Thymus (tissue), 11 donors: ENCODE results near the gene PLCH1. TPM values are rescaled to one million over a fixed set of nuclear protein-coding genes. Genes with fewer than 3 reads are reported as not detected.

Experiments
- DNase-seq, 9 donors: peaks; one replicate each; pipeline ENCODE4 v3.0.0-alpha.2; 2013; ENCODE audit warnings: low spot score in 9 of 9, low read depth in 6 of 9, missing footprints in 1 of 9
- H3K27ac ChIP-seq, 2 donors: one replicate each; pipeline ENCODE4 v1.5.1; 2013; ENCODE audit warnings: control low read depth in 1 of 2, low read depth in 1 of 2, low read length in 1 of 2, mild to moderate bottlenecking in 1 of 2, moderate library complexity in 1 of 2
- H3K27me3 ChIP-seq, 2 donors: one replicate each; pipeline ENCODE4 v1.5.1; 2013; ENCODE audit warnings: low read length in 1 of 2; ENCODE audit not compliant: control insufficient read depth in 2 of 2, insufficient read depth in 1 of 2
- H3K36me3 ChIP-seq, 2 donors: one replicate each; pipeline ENCODE4 v1.5.1; 2013; ENCODE audit warnings: low read length in 1 of 2, mild to moderate bottlenecking in 1 of 2, moderate library complexity in 1 of 2; ENCODE audit not compliant: control insufficient read depth in 2 of 2, insufficient read depth in 2 of 2
- H3K4me1 ChIP-seq, 2 donors: one replicate each; pipeline ENCODE4 v1.5.1; 2013; ENCODE audit warnings: low read length in 2 of 2; ENCODE audit not compliant: control insufficient read depth in 2 of 2, insufficient read depth in 2 of 2
- H3K4me3 ChIP-seq, 2 donors: one replicate each; pipeline ENCODE4 v1.5.1; 2013; ENCODE audit warnings: low read length in 2 of 2, control low read depth in 1 of 2, mild to moderate bottlenecking in 1 of 2
- H3K9me3 ChIP-seq, 2 donors: one replicate each; pipeline ENCODE4 v1.5.1; 2013; ENCODE audit warnings: low read length in 1 of 2, mild to moderate bottlenecking in 1 of 2; ENCODE audit not compliant: control insufficient read depth in 2 of 2, insufficient read depth in 1 of 2
- WGBS: extraction: QIAGEN DNeasy Blood & Tissue Kit; methylation state at CpG from one replicate; pipeline ENCODE4 v1.1.7; 2013; 5-methylcytosine and 5-hydroxymethylcytosine counted together
- polyA plus RNA-seq: library from polyadenylated mRNA; stranded (reverse); fragments of 200-250 nt; gene quantifications from one replicate; pipeline ENCODE4 v1.2.3, GENCODE V29; 2013
- total RNA-seq: library from RNA; stranded (reverse); fragments of 120-200 nt; gene quantifications from one replicate; pipeline ENCODE4 v1.2.4, GENCODE V29; 2013
- donor health status: healthy.

The PLCH1 gene
- total and polyA plus RNA-seq, 2 donors = 7.6 to 29.3 TPM

- Histone ChIP-seq H3K36me3 (no peaks in the 10 kb centered on the region), H3K9me3 (no peaks in the 10 kb centered on the region), H3K27ac (no peak overlapping the region), H3K4me3 (no peak overlapping the region), H3K27me3 (no peaks in the 10 kb centered on the region), H3K4me1 (no peaks in the 10 kb centered on the region)
- no peak for DNase-seq
- 97% methylated on average over 3 of the region's 3 CpGs for WGBS
Observed at GRCh38 chr3:155568295-155568694, 176.6 kb downstream of the PLCH1 start.

- WGBS = 96% methylated on average over 1 of the region's 1 CpG
- Histone ChIP-seq H3K4me1 (peaks cover 8 to 10% of the 10 kb centered on the region in 2 donors), H3K36me3 (no peaks in the 10 kb centered on the region), H3K9me3 (no peaks in the 10 kb centered on the region), H3K4me3 (no peak overlapping the region), H3K27ac (no peak overlapping the region), H3K27me3 (no peaks in the 10 kb centered on the region)
- no peak for DNase-seq
Observed at GRCh38 chr3:155560594-155560993, 184.3 kb downstream of the PLCH1 start.

DNA sequence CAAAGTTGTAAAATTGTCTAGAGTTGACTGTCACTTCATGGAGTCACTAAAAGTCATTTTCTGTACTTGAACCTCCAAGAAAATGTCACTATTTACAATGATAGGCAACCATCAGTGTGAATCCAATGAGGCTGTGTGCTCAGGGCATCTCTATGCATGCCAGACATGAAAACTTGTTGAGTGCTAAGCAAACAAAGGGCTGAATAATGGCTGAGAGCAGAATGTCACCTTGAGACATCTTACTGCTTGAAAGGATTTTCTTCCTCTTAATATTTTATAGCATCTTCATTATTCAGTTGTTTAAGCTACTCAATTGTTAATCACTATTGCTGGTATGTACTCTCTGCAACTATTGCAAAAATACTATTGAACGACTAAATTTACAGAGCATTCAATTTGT lies 184.7 kb downstream of the PLCH1 start:
- Histone ChIP-seq H3K27ac (no peak overlapping the region), H3K4me3 (no peak overlapping the region), H3K9me3 (no peaks in the 10 kb centered on the region), H3K27me3 (no peaks in the 10 kb centered on the region), H3K36me3 (no peaks in the 10 kb centered on the region), H3K4me1 (peaks cover 10 to 14% of the 10 kb centered on the region in 2 donors)
- no peak for DNase-seq
- WGBS = 96% methylated on average over 1 of the region's 1 CpG

DNA sequence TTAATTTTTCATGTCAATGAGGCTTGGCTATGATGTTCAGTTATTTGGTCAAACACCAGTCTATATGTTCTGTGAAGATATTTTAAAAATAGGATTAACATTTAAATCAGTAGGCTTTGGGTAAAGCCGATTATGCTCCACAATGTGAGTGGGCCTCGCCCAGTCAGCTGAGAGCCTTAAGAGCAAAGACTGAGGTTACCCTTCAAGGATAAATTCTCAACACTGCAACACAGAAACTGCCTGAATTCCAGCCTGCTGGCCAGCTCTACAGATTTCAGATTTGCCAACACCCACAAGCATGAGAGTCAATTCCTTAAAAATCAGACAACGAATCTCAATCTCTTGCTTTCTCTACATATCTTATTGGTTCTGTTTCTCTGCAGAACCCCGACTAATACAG lies 188.3 kb downstream of the PLCH1 start:
- DNase-seq = no peak
- H3K27ac ChIP-seq = no peak overlapping the region
- H3K4me3 ChIP-seq = no peak overlapping the region
- WGBS = 98% methylated on average over 4 of the region's 4 CpGs
- no peaks in the 10 kb centered on the region for H3K27me3 ChIP-seq
- peaks cover 18 to 36% of the 10 kb centered on the region in 2 donors for H3K4me1 ChIP-seq
- no peaks in the 10 kb centered on the region for H3K9me3 ChIP-seq
- H3K36me3 ChIP-seq = peaks cover 0 to 7% of the 10 kb centered on the region in 2 donors

DNA sequence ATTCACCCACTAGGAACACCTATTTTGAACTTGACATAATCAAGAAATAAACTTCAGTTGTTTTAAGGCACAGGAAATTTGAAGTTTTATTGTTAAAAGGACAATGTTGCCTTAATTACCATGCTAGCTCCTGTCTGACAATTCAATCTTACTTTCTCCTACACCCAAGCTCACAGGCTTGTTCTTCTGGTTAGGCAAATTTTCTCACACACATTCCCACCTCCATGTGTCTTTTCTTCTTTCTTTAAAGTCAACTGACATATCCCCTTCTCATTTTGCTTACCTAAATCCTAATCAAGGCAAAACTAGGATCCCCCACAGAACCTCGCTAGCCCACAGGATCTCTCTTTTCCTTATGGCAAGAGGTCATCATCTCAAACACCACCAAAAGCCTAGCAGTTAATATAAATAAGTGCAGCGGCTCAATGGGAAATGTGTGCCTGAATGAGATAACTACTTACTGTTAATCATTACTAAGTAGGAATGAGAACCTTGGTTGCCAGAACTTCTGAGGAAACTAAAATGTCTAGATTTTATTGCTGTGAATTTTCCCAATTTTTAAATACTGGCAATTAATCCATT lies 189.3 kb downstream of the PLCH1 start:
- 62% methylated on average over 2 of the region's 2 CpGs for WGBS
- H3K9me3 ChIP-seq = no peaks in the 10 kb centered on the region
- peaks cover 22 to 44% of the 10 kb centered on the region in 2 donors for H3K4me1 ChIP-seq
- peak overlapping the region; percentile 41 to 48 for H3K4me3 ChIP-seq
- H3K27ac ChIP-seq = peak overlapping the region; percentile 83 to 89
- H3K36me3 ChIP-seq = peaks cover 0 to 7% of the 10 kb centered on the region in 2 donors
- DNase-seq = no peak
- no peaks in the 10 kb centered on the region for H3K27me3 ChIP-seq

- DNase-seq = peak in 8 of 9 donors; percentile 46 to 92 (median 71)
- Histone ChIP-seq H3K36me3 (peaks cover 0 to 7% of the 10 kb centered on the region in 2 donors), H3K4me3 (peak overlapping the region; percentile 41 to 48), H3K9me3 (no peaks in the 10 kb centered on the region), H3K27ac (peak overlapping the region; percentile 83), H3K27me3 (no peaks in the 10 kb centered on the region), H3K4me1 (peaks cover 22 to 44% of the 10 kb centered on the region in 2 donors)
- 7% methylated on average over 4 of the region's 4 CpGs for WGBS
Observed at GRCh38 chr3:155554777-155555451, 190.0 kb downstream of the PLCH1 start.

- H3K36me3 ChIP-seq = peaks cover 0 to 7% of the 10 kb centered on the region in 2 donors
- peak in 8 of 9 donors; percentile 48 to 90 (median 68) for DNase-seq
- 3% methylated on average over 4 of the region's 4 CpGs for WGBS
Observed at GRCh38 chr3:155553780-155554179, 191.1 kb downstream of the PLCH1 start.

GRCh38 chr3:155553326-155553725 lies 191.5 kb downstream of the PLCH1 start:
- 81% methylated on average over 4 of the region's 4 CpGs for WGBS
- Histone ChIP-seq H3K27me3 (no peaks in the 10 kb centered on the region), H3K36me3 (peaks cover 0 to 8% of the 10 kb centered on the region in 2 donors), H3K9me3 (no peaks in the 10 kb centered on the region), H3K4me3 (peak overlapping the region; percentile 41 to 48), H3K4me1 (peaks cover 29 to 52% of the 10 kb centered on the region in 2 donors), H3K27ac (peak overlapping the region in 1 of 2 donors; percentile 83)
- no peak for DNase-seq

More at GRCh38 chr3:155553780-155554179, 191.1 kb downstream of the PLCH1 start:
- Histone ChIP-seq H3K27ac (peak overlapping the region; percentile 54 to 83), H3K4me3 (peak overlapping the region; percentile 41 to 48), H3K4me1 (peaks cover 29 to 52% of the 10 kb centered on the region in 2 donors), H3K9me3 (no peaks in the 10 kb centered on the region), H3K27me3 (no peaks in the 10 kb centered on the region)

DNA sequence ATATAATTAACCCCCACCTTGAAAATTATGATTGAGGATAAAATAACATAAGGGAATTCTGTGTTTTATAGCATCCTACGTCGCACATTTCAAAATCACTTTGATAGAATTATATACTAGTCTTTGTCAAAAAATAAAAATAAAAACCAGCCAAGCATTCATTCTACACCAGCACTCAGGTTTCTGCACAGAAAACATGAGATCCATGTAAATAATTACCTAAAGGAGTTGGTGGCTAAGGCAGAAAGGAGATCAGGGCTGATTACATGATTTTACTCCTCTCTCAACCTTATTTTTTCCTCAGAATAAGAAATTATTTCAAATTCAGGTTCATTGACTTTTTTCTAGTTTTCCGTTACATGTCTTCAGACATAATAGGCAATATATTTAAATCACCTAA lies 194.5 kb downstream of the PLCH1 start:
- Histone ChIP-seq H3K4me3 (no peak overlapping the region), H3K4me1 (peaks cover 20 to 40% of the 10 kb centered on the region in 2 donors), H3K27me3 (no peaks in the 10 kb centered on the region), H3K36me3 (peaks cover 0 to 10% of the 10 kb centered on the region in 2 donors), H3K27ac (no peak overlapping the region), H3K9me3 (no peaks in the 10 kb centered on the region)
- 97% methylated on average over 3 of the region's 3 CpGs for WGBS
- no peak for DNase-seq
